ENCODE data around the gene GEMIN5. TPM values are rescaled to one million over a fixed set of nuclear protein-coding genes. Genes with fewer than 3 reads are reported as not detected.

GEMIN5 gene
- total RNA-seq, 2 experiments from 2014 or later = 2.7 to 3.7 TPM

GRCh38 chr5:154899151-154899816 lies 38.7 kb downstream of the GEMIN5 start:
- POLR2A ChIA-PET = no interaction called here
- no peaks in the 10 kb centered on the region for H3K27me3 ChIP-seq (ENCODE audit: control insufficient read depth in 1 of 2, insufficient read depth in 2 of 2, low read length in 2 of 2)
- no peak overlapping the region for H3K4me3 Mint-ChIP-seq
- no peaks in the 10 kb centered on the region for H3K9me3 Mint-ChIP-seq
- H3K4me1 Mint-ChIP-seq (ENCODE audit: low read depth) = no peaks in the 10 kb centered on the region
- H3K9me3 ChIP-seq (ENCODE audit: control insufficient read depth in 1 of 2, insufficient read depth in 1 of 2, low read length in 2 of 2) = no peaks in the 10 kb centered on the region
- H3K27ac ChIP-seq (ENCODE audit: low read depth in 1 of 2, low read length in 2 of 2) = no peak overlapping the region
- CTCF ChIA-PET = interaction anchor here (1.1 kb wide), 1 partner anchor 8 kb away, joined by 3 read pairs; no protein-coding TSS in a partner anchor
- H3K4me3 ChIP-seq (ENCODE audit: low read length) = no peak overlapping the region
- H3K4me1 ChIP-seq (ENCODE audit: insufficient read depth, low read length) = no peaks in the 10 kb centered on the region
- no peak overlapping the region for H3K27ac Mint-ChIP-seq
- no peak for TF ChIP-seq CTCF (IDR thresholded peaks at IDR 0.05)
- DNase-seq = no peak
- H3K36me3 Mint-ChIP-seq (ENCODE audit: low read depth) = peaks cover 93% of the 10 kb centered on the region
- no peak for ATAC-seq (ENCODE audit: poor library complexity)
- peaks cover 78% of the 10 kb centered on the region for H3K36me3 ChIP-seq (ENCODE audit: insufficient read depth, low read length)
- H3K27me3 Mint-ChIP-seq = no peaks in the 10 kb centered on the region
- intact Hi-C loops (cut with DNase I, micrococcal nuclease) = loop anchor here in 1 of 2 experiments (5.0 kb wide), 1 partner anchor 247 kb away; no protein-coding TSS in a partner anchor

DNA sequence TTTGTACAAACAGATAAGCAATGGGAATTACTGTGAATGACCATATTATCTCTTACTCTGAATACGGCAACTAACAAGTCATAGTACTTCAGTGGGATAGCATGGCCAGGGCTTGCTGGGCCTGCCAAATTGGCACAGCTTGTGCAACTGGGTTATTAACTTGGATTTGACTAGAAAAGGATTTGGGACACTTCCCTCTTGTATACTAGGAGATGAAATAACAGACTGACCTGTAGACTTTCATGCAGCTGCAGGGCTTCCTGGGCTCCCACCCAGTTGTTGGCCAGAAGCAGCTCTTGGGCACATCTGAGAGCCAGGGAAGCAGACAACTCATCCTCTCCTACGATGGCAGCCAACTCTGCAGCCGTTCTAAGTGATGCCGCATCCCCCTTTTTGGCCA lies 39.8 kb downstream of the GEMIN5 start:
- CTCF ChIA-PET = interaction anchor here (1.1 kb wide), 1 partner anchor 9 kb away, joined by 3 read pairs; no protein-coding TSS in a partner anchor
- POLR2A ChIA-PET = no interaction called here
- intact Hi-C loops (cut with DNase I, micrococcal nuclease) = loop anchor here in 1 of 2 experiments (5.0 kb wide), 1 partner anchor 246 kb away; no protein-coding TSS in a partner anchor

GRCh38 chr5:154896562-154897165 lies 41.3 kb downstream of the GEMIN5 start:
- no peaks in the 10 kb centered on the region for H3K9me3 ChIP-seq (ENCODE audit: control insufficient read depth in 1 of 2, insufficient read depth in 1 of 2, low read length in 2 of 2)
- H3K4me1 ChIP-seq (ENCODE audit: insufficient read depth, low read length) = no peaks in the 10 kb centered on the region
- Mint-ChIP-seq H3K27me3 (no peaks in the 10 kb centered on the region), H3K36me3 (ENCODE audit: low read depth) (peaks cover 94% of the 10 kb centered on the region), H3K9me3 (no peaks in the 10 kb centered on the region), H3K4me1 (ENCODE audit: low read depth) (no peaks in the 10 kb centered on the region), H3K27ac (no peak overlapping the region), H3K4me3 (no peak overlapping the region)
- intact Hi-C loops (cut with DNase I, micrococcal nuclease) = loop anchor here in 1 of 2 experiments (5.0 kb wide), 1 partner anchor 244 kb away; no protein-coding TSS in a partner anchor
- CTCF ChIA-PET = interaction anchor here (1.2 kb wide), 1 partner anchor 20 kb away, joined by 3 read pairs; no protein-coding TSS in a partner anchor
- POLR2A ChIA-PET = no interaction called here
- H3K27ac ChIP-seq (ENCODE audit: low read depth in 1 of 2, low read length in 2 of 2) = no peak overlapping the region
- no peaks in the 10 kb centered on the region for H3K27me3 ChIP-seq (ENCODE audit: control insufficient read depth in 1 of 2, insufficient read depth in 2 of 2, low read length in 2 of 2)
- ATAC-seq (ENCODE audit: poor library complexity) (no peak), DNase-seq (no peak)
- no peak overlapping the region for H3K4me3 ChIP-seq (ENCODE audit: low read length)
- no peak for TF ChIP-seq CTCF (IDR thresholded peaks at IDR 0.05)
- peaks cover 74% of the 10 kb centered on the region for H3K36me3 ChIP-seq (ENCODE audit: insufficient read depth, low read length)

More for the DNA sequence above, 39.8 kb downstream of the GEMIN5 start:
- ATAC-seq (ENCODE audit: poor library complexity) = no peak
- Mint-ChIP-seq H3K36me3 (ENCODE audit: low read depth) (peaks cover 94% of the 10 kb centered on the region), H3K27me3 (no peaks in the 10 kb centered on the region), H3K4me1 (ENCODE audit: low read depth) (no peaks in the 10 kb centered on the region), H3K4me3 (no peak overlapping the region), H3K27ac (no peak overlapping the region), H3K9me3 (no peaks in the 10 kb centered on the region)
- H3K36me3 ChIP-seq (ENCODE audit: insufficient read depth, low read length) = peaks cover 79% of the 10 kb centered on the region
- H3K4me1 ChIP-seq (ENCODE audit: insufficient read depth, low read length) = no peaks in the 10 kb centered on the region
- no peak overlapping the region for H3K27ac ChIP-seq (ENCODE audit: low read depth in 1 of 2, low read length in 2 of 2)
- no peak overlapping the region for H3K4me3 ChIP-seq (ENCODE audit: low read length)
- no peak for DNase-seq
- TF ChIP-seq CTCF (IDR thresholded peaks at IDR 0.05) = no peak
- no peaks in the 10 kb centered on the region for H3K9me3 ChIP-seq (ENCODE audit: control insufficient read depth in 1 of 2, insufficient read depth in 1 of 2, low read length in 2 of 2)
- H3K27me3 ChIP-seq (ENCODE audit: control insufficient read depth in 1 of 2, insufficient read depth in 2 of 2, low read length in 2 of 2) = no peaks in the 10 kb centered on the region

Data from CD4-positive, alpha-beta T cell (primary cell).